ENCODE measurements around the gene PPP1R1C. TPM values are rescaled to one million over a fixed set of nuclear protein-coding genes. Genes with fewer than 3 reads are reported as not detected.

The PPP1R1C gene
- total RNA-seq, 1 donor from 2014 or later = 2.9 TPM

GRCh38 chr2:182077448-182078142 is 91.9 kb downstream of the PPP1R1C start:
- peak; percentile 67 for TF ChIP-seq CTCF (IDR thresholded peaks at IDR 0.05)
- no peaks in the 10 kb centered on the region for H3K36me3 ChIP-seq
- ATAC-seq = peak; percentile 96 to 99
- intact Hi-C loops (cut with DNase I) = loop anchor here (5.0 kb wide), 1 partner anchor 170 kb away; no protein-coding TSS in a partner anchor
- no peak overlapping the region for H3K27ac ChIP-seq
- no peak for DNase-seq
- no peak overlapping the region for H3K4me3 ChIP-seq
- H3K9me3 ChIP-seq = no peaks in the 10 kb centered on the region
- no peaks in the 10 kb centered on the region for H3K27me3 ChIP-seq (ENCODE audit: low read depth)
- H3K4me1 ChIP-seq = no peaks in the 10 kb centered on the region

- H3K4me1 ChIP-seq = no peaks in the 10 kb centered on the region
- no peaks in the 10 kb centered on the region for H3K9me3 ChIP-seq
- no peak for TF ChIP-seq CTCF (IDR thresholded peaks at IDR 0.05)
- ATAC-seq (no peak), DNase-seq (no peak)
- intact Hi-C loops (cut with DNase I) = loop anchor here (5.0 kb wide), 1 partner anchor 172 kb away; no protein-coding TSS in a partner anchor
- no peaks in the 10 kb centered on the region for H3K27me3 ChIP-seq (ENCODE audit: low read depth)
- H3K27ac ChIP-seq = no peak overlapping the region
- H3K4me3 ChIP-seq = no peak overlapping the region
- no peaks in the 10 kb centered on the region for H3K36me3 ChIP-seq
These were observed 93.4 kb downstream of the PPP1R1C start for GRCh38 chr2:182078988-182079602.

GRCh38 chr2:182080493-182080892 is 94.8 kb downstream of the PPP1R1C start:
- intact Hi-C loops (cut with DNase I) = loop anchor here (10.0 kb wide), 1 partner anchor 336 kb away; no protein-coding TSS in a partner anchor
- no peak for DNase-seq

GRCh38 chr2:182081602-182082260 is 96.1 kb downstream of the PPP1R1C start:
- no peak for TF ChIP-seq CTCF (IDR thresholded peaks at IDR 0.05)
- no peak for DNase-seq
- Histone ChIP-seq H3K4me1 (no peaks in the 10 kb centered on the region), H3K27ac (no peak overlapping the region), H3K36me3 (no peaks in the 10 kb centered on the region), H3K4me3 (no peak overlapping the region), H3K27me3 (ENCODE audit: low read depth) (no peaks in the 10 kb centered on the region), H3K9me3 (no peaks in the 10 kb centered on the region)
- no peak for ATAC-seq
- intact Hi-C loops (cut with DNase I) = loop anchor here (10.0 kb wide), 1 partner anchor 337 kb away; no protein-coding TSS in a partner anchor

More at GRCh38 chr2:182080493-182080892, 94.8 kb downstream of the PPP1R1C start:
- TF ChIP-seq CTCF (IDR thresholded peaks at IDR 0.05) = no peak
- no peaks in the 10 kb centered on the region for H3K36me3 ChIP-seq
- no peaks in the 10 kb centered on the region for H3K27me3 ChIP-seq (ENCODE audit: low read depth)
- H3K4me3 ChIP-seq = no peak overlapping the region
- no peaks in the 10 kb centered on the region for H3K4me1 ChIP-seq
- H3K27ac ChIP-seq = no peak overlapping the region
- no peaks in the 10 kb centered on the region for H3K9me3 ChIP-seq
- ATAC-seq = no peak

GRCh38 chr2:182088681-182089320 is 103.1 kb downstream of the PPP1R1C start:
- Histone ChIP-seq H3K9me3 (no peaks in the 10 kb centered on the region), H3K36me3 (no peaks in the 10 kb centered on the region), H3K27ac (no peak overlapping the region), H3K4me1 (no peaks in the 10 kb centered on the region), H3K27me3 (ENCODE audit: low read depth) (no peaks in the 10 kb centered on the region), H3K4me3 (no peak overlapping the region)
- intact Hi-C loops (cut with DNase I) = loop anchor here (10.0 kb wide), 1 partner anchor 344 kb away; no protein-coding TSS in a partner anchor
- DNase-seq = no peak
- no peak for ATAC-seq
- TF ChIP-seq CTCF (IDR thresholded peaks at IDR 0.05) = no peak

Data from lower lobe of right lung (tissue), 2 donors.